ENCODE measurements around the gene GRIP2.

DNA sequence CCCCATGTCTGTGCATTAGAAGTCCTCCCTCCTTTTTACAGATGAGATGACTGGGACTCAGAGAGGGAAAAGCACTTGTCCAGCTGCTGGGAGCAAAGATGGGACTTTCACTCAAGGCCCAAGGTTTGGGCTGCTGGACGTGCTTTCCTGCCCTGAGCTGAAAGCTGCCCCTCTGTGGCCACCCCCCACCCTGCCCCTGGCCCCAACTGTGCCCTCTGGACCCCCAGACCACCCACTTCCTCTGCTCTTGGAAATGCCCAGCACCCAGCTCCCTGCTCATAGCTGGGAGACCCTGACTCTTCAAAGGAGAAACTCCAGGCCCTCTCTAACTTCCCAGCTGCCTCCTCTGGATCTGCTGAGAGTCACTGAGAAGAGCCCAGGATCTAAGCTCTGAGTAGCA, 20.7 kb downstream of the GRIP2 start:
- TF ChIP-seq, protein P1, sequence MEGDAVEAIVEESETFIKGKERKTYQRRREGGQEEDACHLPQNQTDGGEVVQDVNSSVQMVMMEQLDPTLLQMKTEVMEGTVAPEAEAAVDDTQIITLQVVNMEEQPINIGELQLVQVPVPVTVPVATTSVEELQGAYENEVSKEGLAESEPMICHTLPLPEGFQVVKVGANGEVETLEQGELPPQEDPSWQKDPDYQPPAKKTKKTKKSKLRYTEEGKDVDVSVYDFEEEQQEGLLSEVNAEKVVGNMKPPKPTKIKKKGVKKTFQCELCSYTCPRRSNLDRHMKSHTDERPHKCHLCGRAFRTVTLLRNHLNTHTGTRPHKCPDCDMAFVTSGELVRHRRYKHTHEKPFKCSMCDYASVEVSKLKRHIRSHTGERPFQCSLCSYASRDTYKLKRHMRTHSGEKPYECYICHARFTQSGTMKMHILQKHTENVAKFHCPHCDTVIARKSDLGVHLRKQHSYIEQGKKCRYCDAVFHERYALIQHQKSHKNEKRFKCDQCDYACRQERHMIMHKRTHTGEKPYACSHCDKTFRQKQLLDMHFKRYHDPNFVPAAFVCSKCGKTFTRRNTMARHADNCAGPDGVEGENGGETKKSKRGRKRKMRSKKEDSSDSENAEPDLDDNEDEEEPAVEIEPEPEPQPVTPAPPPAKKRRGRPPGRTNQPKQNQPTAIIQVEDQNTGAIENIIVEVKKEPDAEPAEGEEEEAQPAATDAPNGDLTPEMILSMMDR (IDR thresholded peaks at IDR 0.05), result no peak
- TF ChIP-seq POLR2A (IDR thresholded peaks at IDR 0.05), result no peak
